Hematopoietic multipotent progenitor cell (in vitro differentiated cells): ENCODE results near the gene MX2. TPM values are rescaled to one million over a fixed set of nuclear protein-coding genes. Genes with fewer than 3 reads are reported as not detected.

ENCODE experiments used
- DNase-seq, 3 donors: peaks; one replicate each; pipeline ENCODE4 v3.0.0-alpha.2; 2011 to 2015; ENCODE audit warnings: low read depth in 2 of 3, low spot score in 2 of 3
- total RNA-seq: library from RNA; depleted of rRNA; stranded (reverse); fragments of >200 nt; gene quantifications from one replicate; pipeline ENCODE4 v1.2.3, GENCODE V29; 2012

Gene MX2
- total RNA-seq, 1 donor = 25.3 TPM

- DNase-seq = no peak
Observed at GRCh38 chr21:41431788-41432548, 70.1 kb downstream of the MX2 start.

GRCh38 chr21:41432562-41433460 lies 71.0 kb downstream of the MX2 start:
- no peak for DNase-seq

- no peak for DNase-seq
Observed at GRCh38 chr21:41433566-41433965, 71.7 kb downstream of the MX2 start.

- no peak for DNase-seq
Observed at GRCh38 chr21:41435706-41436105, 73.9 kb downstream of the MX2 start.

GRCh38 chr21:41437729-41438128 lies 75.9 kb downstream of the MX2 start:
- DNase-seq = no peak

GRCh38 chr21:41438425-41439113 lies 76.7 kb downstream of the MX2 start:
- DNase-seq = no peak

GRCh38 chr21:41439248-41439647 lies 77.4 kb downstream of the MX2 start:
- DNase-seq = no peak

GRCh38 chr21:41441546-41441945 lies 79.7 kb downstream of the MX2 start:
- no peak for DNase-seq

- DNase-seq = no peak
Observed at GRCh38 chr21:41442481-41443186, 80.8 kb downstream of the MX2 start.

- no peak for DNase-seq
Observed at GRCh38 chr21:41443562-41443961, 81.7 kb downstream of the MX2 start.

- DNase-seq = no peak
Observed at GRCh38 chr21:41444703-41445464, 83.1 kb downstream of the MX2 start.

GRCh38 chr21:41445465-41445862 lies 83.6 kb downstream of the MX2 start:
- no peak for DNase-seq

- DNase-seq = no peak
Observed at GRCh38 chr21:41446586-41446985, 84.8 kb downstream of the MX2 start.

GRCh38 chr21:41447356-41447755 lies 85.5 kb downstream of the MX2 start:
- no peak for DNase-seq

- DNase-seq = no peak
Observed at GRCh38 chr21:41449613-41450012, 87.8 kb downstream of the MX2 start.

GRCh38 chr21:41451753-41452676 lies 90.2 kb downstream of the MX2 start:
- DNase-seq = no peak

- DNase-seq = no peak
Observed at GRCh38 chr21:41453198-41453597, 91.4 kb downstream of the MX2 start.

- DNase-seq = no peak
Observed at GRCh38 chr21:41453761-41454160, 91.9 kb downstream of the MX2 start.

- no peak for DNase-seq
Observed at GRCh38 chr21:41458121-41458520, 96.3 kb downstream of the MX2 start.
